A549 (cell line): ENCODE results near the gene PDPK1. TPM values are rescaled to one million over a fixed set of nuclear protein-coding genes. Genes with fewer than 3 reads are reported as not detected.
A peak's percentile ranks its signal among the peaks of the same experiment; 100 is the strongest.
"Not testable (repeated sequence)": the region's sequence is repeated elsewhere in the genome, so short reads cannot be mapped to it uniquely, and the experiment has no call there.

Experiments used
- ATAC-seq, 2 experiments: fragments of 200-7000 bp in 1 of 2; fragments of >200 bp in 1 of 2; cut with Nextera tagmentation in 1 of 2; cut with Tn5 transposase in 1 of 2; 3 replicates each; pipeline versions ENCODE4 v1.8.0 to v1.9.1; 2018 to 2020; ENCODE audit warnings: mild to moderate bottlenecking in 1 of 2, moderate library complexity in 1 of 2
- CTCF ChIA-PET: fragments of 300-600 bp; sonication (Branson Sonifier 250); formaldehyde crosslinking; extraction: SDS; loops from one replicate; lab custom pipeline; 2021; ENCODE audit warnings: antibody characterized with exemption, inconsistent platforms; lab: Yijun Ruan, JAX
- POLR2A ChIA-PET: fragments of 350-600 bp; formaldehyde crosslinking; extraction: SDS; loops from one replicate; lab custom pipeline; 2021; ENCODE audit warnings: antibody characterized with exemption, inconsistent platforms; lab: Yijun Ruan, JAX
- DNase-seq, 2 experiments: peaks; one replicate each; pipeline versions ENCODE4 v3.0.0 to v3.0.0-alpha.2; 2011 to 2016; ENCODE audit warnings: low read depth in 1 of 2, low spot score in 1 of 2
- FAIRE-seq: peaks from 2 replicates; lab custom pipeline; 2011; peaks lifted over from hg19 to GRCh38; lab: Jason Lieb, UNC
- H3K27ac ChIP-seq, 2 experiments: fragments of >200 bp; sonication (Bioruptor Twin); formaldehyde crosslinking; 3 replicates each; pipeline ENCODE4 v1.5.1; 2016 to 2017
- H3K4me1 ChIP-seq: fragments of >200 bp; sonication (Bioruptor Twin); formaldehyde crosslinking; 3 replicates; pipeline ENCODE4 v1.6.1; 2016
- H3K4me2 ChIP-seq: fragments of >200 bp; sonication (Bioruptor Twin); formaldehyde crosslinking; 3 replicates; pipeline ENCODE4 v1.6.1; 2016
- H3K4me3 ChIP-seq: fragments of >200 bp; sonication (Bioruptor Twin); formaldehyde crosslinking; 3 replicates; pipeline ENCODE4 v1.5.1; 2016
- H3K9me3 ChIP-seq: fragments of >200 bp; sonication (Bioruptor Twin); formaldehyde crosslinking; 3 replicates; pipeline ENCODE4 v1.6.1; 2016
- ATOH8 ChIP-seq: fragments of 250-450 bp; sonication (Bioruptor Pico); IDR thresholded peaks from 2 replicates; pipeline ENCODE4 v1.5.0; 2020; ENCODE audit warnings: low read depth, mild to moderate bottlenecking, moderate library complexity
- CBX8 ChIP-seq: fragments of 200-600 bp; sonication (generic); IDR thresholded peaks from 2 replicates; pipeline ENCODE4 v1.6.1; 2016
- CHD2 ChIP-seq: fragments of 150-350 bp; IDR thresholded peaks from 2 replicates; pipeline ENCODE4 v1.6.1; 2014; ENCODE audit warnings: low read length; ENCODE audit not compliant: partially characterized antibody
- CHD4 ChIP-seq: fragments of 200-600 bp; sonication (generic); IDR thresholded peaks from 2 replicates; pipeline ENCODE4 v1.6.1; 2016; ENCODE audit warnings: antibody characterized with exemption, mild to moderate bottlenecking, borderline replicate concordance
- EHF ChIP-seq: fragments of 250-450 bp; sonication (Bioruptor Pico); IDR thresholded peaks from 2 replicates; pipeline ENCODE4 v1.5.0; 2020; ENCODE audit warnings: mild to moderate bottlenecking
- ELK1 ChIP-seq: fragments of 150-350 bp; IDR thresholded peaks from 2 replicates; pipeline ENCODE4 v1.6.1; 2014; ENCODE audit warnings: low read depth, mild to moderate bottlenecking, low read length
- FOSB ChIP-seq: fragments of 250-450 bp; sonication (Bioruptor Pico); IDR thresholded peaks from 2 replicates; pipeline ENCODE4 v1.5.0; 2020; ENCODE audit warnings: mild to moderate bottlenecking, moderate library complexity
- HOXB13 ChIP-seq: fragments of 250-450 bp; sonication (Bioruptor Pico); IDR thresholded peaks from 2 replicates; pipeline ENCODE4 v1.5.0; 2020; ENCODE audit warnings: low read depth, mild to moderate bottlenecking, moderate library complexity
- KDM1A ChIP-seq: fragments of 200-600 bp; sonication (generic); IDR thresholded peaks from 2 replicates; pipeline ENCODE4 v1.6.1; 2016; ENCODE audit warnings: low read depth, mild to moderate bottlenecking
- MAFK ChIP-seq: fragments of 450-650 bp; IDR thresholded peaks from 2 replicates; pipeline ENCODE4 v1.6.1; 2014; ENCODE audit not compliant: partially characterized antibody
- MYC ChIP-seq: IDR thresholded peaks from 2 replicates; pipeline ENCODE4 v1.6.1; 2012; ENCODE audit warnings: mild to moderate bottlenecking, inconsistent platforms, low read length, improper control_type of control experiment, borderline replicate concordance
- PHF8 ChIP-seq: fragments of 200-600 bp; sonication (generic); IDR thresholded peaks from 2 replicates; pipeline ENCODE4 v1.6.1; 2016; ENCODE audit warnings: low read depth, mild to moderate bottlenecking, antibody characterized with exemption, moderate library complexity, borderline replicate concordance
- POLR2AphosphoS2 ChIP-seq: conservative IDR thresholded peaks from 2 replicates; pipeline ENCODE4 v1.6.1; 2012; ENCODE audit warnings: low read length, improper control_type of control experiment, inconsistent platforms
- RAD21 ChIP-seq, 2 experiments: fragments of >200 bp in 1 of 2; sonication (Bioruptor Twin) in 1 of 2; formaldehyde crosslinking in 1 of 2; IDR thresholded peaks in 1 of 2; conservative IDR thresholded peaks in 1 of 2; 2 replicates in 1 of 2; 3 replicates in 1 of 2; pipeline ENCODE4 v1.6.1; 2012 to 2018; ENCODE audit warnings: inconsistent platforms in 1 of 2
- RFX5 ChIP-seq: fragments of 450-650 bp; IDR thresholded peaks from 2 replicates; pipeline ENCODE4 v1.7.1; 2014; ENCODE audit warnings: antibody characterized with exemption, mild to moderate bottlenecking, moderate library complexity
- RNF2 ChIP-seq: fragments of 200-600 bp; sonication (generic); IDR thresholded peaks from 2 replicates; pipeline ENCODE4 v1.6.1; 2016; ENCODE audit warnings: low read depth, mild to moderate bottlenecking, antibody characterized with exemption, moderate library complexity, borderline replicate concordance
- SREBF2 ChIP-seq: fragments of 450-650 bp; IDR thresholded peaks from 2 replicates; pipeline ENCODE4 v1.6.1; 2014; ENCODE audit warnings: mild to moderate bottlenecking, moderate library complexity
- ZNF302 ChIP-seq: fragments of 250-450 bp; sonication (Bioruptor Pico); IDR thresholded peaks from 2 replicates; pipeline ENCODE4 v1.9.0; 2021; ENCODE audit warnings: inconsistent platforms, mild to moderate bottlenecking, moderate library complexity
- WGBS: methylation state at CpG from one replicate; pipeline ENCODE4 v1.1.6; 2017; ENCODE audit errors: missing lambda C conversion rate; 5-methylcytosine and 5-hydroxymethylcytosine counted together
- polyA plus RNA-seq, 4 experiments: library from polyadenylated mRNA; depleted of rRNA in 3 of 4; stranded (reverse); fragments of >200 nt; fragmentation: RNase III in 1 of 4; extraction: RNeasy Plus Mini Kit Qiagen cat#74134 plus additional on column Dnase treatment in 1 of 4; gene quantifications; 2 replicates in 3 of 4; 3 replicates in 1 of 4; pipeline ENCODE4 v1.2.3, GENCODE V29; 2011 to 2017
- TF ChIP-seq, protein P1 (sequence below): IDR thresholded peaks from 2 replicates; pipeline ENCODE4 v1.6.1; 2012
- TF ChIP-seq, protein P2 (sequence below): fragments of >200 bp; sonication (Bioruptor Twin); formaldehyde crosslinking; IDR thresholded peaks from 3 replicates; pipeline ENCODE4 v1.6.1; 2016
- TF ChIP-seq, protein P3 (sequence below): IDR thresholded peaks from 2 replicates; pipeline ENCODE4 v1.6.1; 2012
- TF ChIP-seq, protein P4 (sequence below): fragments of >200 bp; sonication (Bioruptor Twin); formaldehyde crosslinking; IDR thresholded peaks from 2 replicates; pipeline ENCODE4 v1.6.1; 2016
- TF ChIP-seq, protein P5 (sequence below): fragments of 450-650 bp; IDR thresholded peaks from 2 replicates; pipeline ENCODE4 v1.6.1; 2014; ENCODE audit warnings: antibody characterized with exemption

The PDPK1 gene
- polyA plus RNA-seq, 2 of the 4 experiments (the other 2 are of a cell fraction), result 17.7 to 29.7 TPM

DNA sequence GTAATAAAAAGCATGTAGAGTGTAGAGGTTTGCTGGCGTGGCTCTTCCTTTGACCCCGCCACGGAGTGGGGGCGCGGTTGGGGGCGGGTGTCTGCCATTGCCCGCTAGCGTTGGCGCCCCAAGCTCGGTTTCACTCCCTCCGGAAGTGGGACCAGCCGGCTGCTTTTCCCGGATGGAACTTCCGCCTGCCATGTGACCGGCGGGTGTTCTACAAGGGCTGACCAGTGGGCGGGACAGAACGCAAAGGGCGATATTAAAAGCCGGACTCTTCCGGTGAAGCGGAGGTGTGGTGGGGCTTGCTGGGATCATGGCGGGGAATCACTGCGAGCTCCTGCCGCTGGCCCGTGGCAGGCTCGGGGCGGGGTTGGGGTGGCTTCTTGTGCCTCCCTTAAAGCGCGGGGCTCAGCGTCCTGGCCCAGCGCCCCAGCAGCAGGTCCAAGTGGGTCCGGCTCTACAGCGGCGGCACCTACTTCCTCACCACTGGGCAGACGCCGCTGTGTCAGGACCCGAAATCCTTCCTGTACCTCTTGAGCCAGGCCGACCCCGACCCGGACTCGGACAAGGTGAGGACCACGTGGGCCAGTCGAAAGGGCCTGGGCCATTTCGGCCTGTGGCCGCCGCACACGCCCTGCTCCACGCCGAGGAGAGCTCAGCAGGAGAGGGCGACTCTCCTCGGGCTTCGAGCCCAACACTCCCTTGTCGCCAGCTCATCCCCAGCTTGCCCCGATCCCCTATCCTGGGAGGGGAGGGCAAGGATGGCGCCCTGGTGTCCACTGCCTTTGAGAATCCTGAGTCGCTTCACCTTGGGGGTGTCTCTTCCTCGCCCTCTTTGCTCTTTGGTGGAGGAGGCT, 65.6 kb downstream of the PDPK1 start (continued):
- TF ChIP-seq, protein P1, sequence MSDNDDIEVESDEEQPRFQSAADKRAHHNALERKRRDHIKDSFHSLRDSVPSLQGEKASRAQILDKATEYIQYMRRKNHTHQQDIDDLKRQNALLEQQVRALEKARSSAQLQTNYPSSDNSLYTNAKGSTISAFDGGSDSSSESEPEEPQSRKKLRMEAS, result peak; percentile 99
- TF ChIP-seq, protein P2, sequence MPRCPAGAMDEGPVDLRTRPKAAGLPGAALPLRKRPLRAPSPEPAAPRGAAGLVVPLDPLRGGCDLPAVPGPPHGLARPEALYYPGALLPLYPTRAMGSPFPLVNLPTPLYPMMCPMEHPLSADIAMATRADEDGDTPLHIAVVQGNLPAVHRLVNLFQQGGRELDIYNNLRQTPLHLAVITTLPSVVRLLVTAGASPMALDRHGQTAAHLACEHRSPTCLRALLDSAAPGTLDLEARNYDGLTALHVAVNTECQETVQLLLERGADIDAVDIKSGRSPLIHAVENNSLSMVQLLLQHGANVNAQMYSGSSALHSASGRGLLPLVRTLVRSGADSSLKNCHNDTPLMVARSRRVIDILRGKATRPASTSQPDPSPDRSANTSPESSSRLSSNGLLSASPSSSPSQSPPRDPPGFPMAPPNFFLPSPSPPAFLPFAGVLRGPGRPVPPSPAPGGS, result peak; percentile 93; the same call in 2 of the 3 replicates
- TF ChIP-seq EHF (CRISPR knock-in tag), result no peak
- TF ChIP-seq CHD4, result no peak
- TF ChIP-seq, protein P3, sequence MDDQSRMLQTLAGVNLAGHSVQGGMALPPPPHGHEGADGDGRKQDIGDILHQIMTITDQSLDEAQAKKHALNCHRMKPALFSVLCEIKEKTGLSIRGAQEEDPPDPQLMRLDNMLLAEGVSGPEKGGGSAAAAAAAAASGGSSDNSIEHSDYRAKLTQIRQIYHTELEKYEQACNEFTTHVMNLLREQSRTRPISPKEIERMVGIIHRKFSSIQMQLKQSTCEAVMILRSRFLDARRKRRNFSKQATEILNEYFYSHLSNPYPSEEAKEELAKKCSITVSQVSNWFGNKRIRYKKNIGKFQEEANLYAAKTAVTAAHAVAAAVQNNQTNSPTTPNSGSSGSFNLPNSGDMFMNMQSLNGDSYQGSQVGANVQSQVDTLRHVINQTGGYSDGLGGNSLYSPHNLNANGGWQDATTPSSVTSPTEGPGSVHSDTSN, result peak; percentile 69
- TF ChIP-seq, protein P4, sequence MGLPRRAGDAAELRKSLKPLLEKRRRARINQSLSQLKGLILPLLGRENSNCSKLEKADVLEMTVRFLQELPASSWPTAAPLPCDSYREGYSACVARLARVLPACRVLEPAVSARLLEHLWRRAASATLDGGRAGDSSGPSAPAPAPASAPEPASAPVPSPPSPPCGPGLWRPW, result no peak
- TF ChIP-seq RFX5, result no peak
- no peak for TF ChIP-seq ATOH8
- TF ChIP-seq POLR2AphosphoS2, result no peak
- peak in 1 of 2 experiments; percentile 1; a peak in 2 of 5 replicates for TF ChIP-seq RAD21 (conservative IDR thresholded peaks at IDR 0.05 in 1 of 2, IDR thresholded peaks at IDR 0.05 in 1 of 2)
- TF ChIP-seq, protein P5, sequence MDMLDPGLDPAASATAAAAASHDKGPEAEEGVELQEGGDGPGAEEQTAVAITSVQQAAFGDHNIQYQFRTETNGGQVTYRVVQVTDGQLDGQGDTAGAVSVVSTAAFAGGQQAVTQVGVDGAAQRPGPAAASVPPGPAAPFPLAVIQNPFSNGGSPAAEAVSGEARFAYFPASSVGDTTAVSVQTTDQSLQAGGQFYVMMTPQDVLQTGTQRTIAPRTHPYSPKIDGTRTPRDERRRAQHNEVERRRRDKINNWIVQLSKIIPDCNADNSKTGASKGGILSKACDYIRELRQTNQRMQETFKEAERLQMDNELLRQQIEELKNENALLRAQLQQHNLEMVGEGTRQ, result peak; percentile 91
- no peak; the same call in 1 of the 2 replicates for TF ChIP-seq PHF8
- no peak for TF ChIP-seq KDM1A
- no peak for TF ChIP-seq HOXB13
- no peak for TF ChIP-seq SREBF2
- peak; percentile 53 for TF ChIP-seq CHD2
- TF ChIP-seq RNF2, result no peak
- TF ChIP-seq CBX8, result no peak
- TF ChIP-seq FOSB (CRISPR knock-in tag), result peak; percentile 87
- no peak for TF ChIP-seq ZNF302
- TF ChIP-seq MAFK, result no peak
- peak; percentile 91 for TF ChIP-seq MYC
- no peak for TF ChIP-seq ELK1

- under 1% methylated on average over 12 of the region's 12 CpGs for WGBS
- POLR2A ChIA-PET, result interaction anchor here (1.1 to 1.5 kb wide), 2 partner anchors 14 to 144 kb away, joined by 3 to 12 read pairs; partner anchors contain the start of gene TEDC2
- DNase-seq, FAIRE-seq, H3K9me3 ChIP-seq: not testable (repeated sequence)
- Histone ChIP-seq H3K4me1 (peaks cover 10% of the 10 kb centered on the region; the same call in 1 of the 3 replicates), H3K27ac (peak overlapping the region; percentile 92 to 97), H3K4me3 (peak overlapping the region; percentile 88), H3K4me2 (peak overlapping the region; percentile 72)
- ATAC-seq, result peak in 1 of 2 experiments; percentile 11; a peak in 3 of 6 replicates
- CTCF ChIA-PET, result interaction anchor here (1.5 kb wide), 1 partner anchor 59 kb away, joined by 5 read pairs; no protein-coding TSS in a partner anchor
These were observed 66.2 kb downstream of the PDPK1 start for GRCh38 chr16:2604016-2604369.

- H3K9me3 ChIP-seq, DNase-seq, POLR2A ChIA-PET, FAIRE-seq, ATAC-seq, H3K4me2 ChIP-seq, CTCF ChIA-PET, H3K27ac ChIP-seq, H3K4me3 ChIP-seq: not testable (repeated sequence)
- whole genome bisulfite sequencing, result no CpG with 5 or more reads among the region's 8 CpGs
- H3K4me1 ChIP-seq, result peaks cover 10% of the 10 kb centered on the region; the same call in 1 of the 3 replicates
These were observed 69.0 kb downstream of the PDPK1 start for GRCh38 chr16:2606820-2607219.

GRCh38 chr16:2609345-2609744, 71.5 kb downstream of the PDPK1 start:
- H3K4me1 ChIP-seq, ATAC-seq, POLR2A ChIA-PET, H3K27ac ChIP-seq, H3K9me3 ChIP-seq, H3K4me2 ChIP-seq, FAIRE-seq, DNase-seq, H3K4me3 ChIP-seq, CTCF ChIA-PET: not testable (repeated sequence)
- 79% methylated on average over 5 of the region's 11 CpGs for WGBS
